ENCODE measurements around the gene SKOR1.

The SKOR1 gene

DNA sequence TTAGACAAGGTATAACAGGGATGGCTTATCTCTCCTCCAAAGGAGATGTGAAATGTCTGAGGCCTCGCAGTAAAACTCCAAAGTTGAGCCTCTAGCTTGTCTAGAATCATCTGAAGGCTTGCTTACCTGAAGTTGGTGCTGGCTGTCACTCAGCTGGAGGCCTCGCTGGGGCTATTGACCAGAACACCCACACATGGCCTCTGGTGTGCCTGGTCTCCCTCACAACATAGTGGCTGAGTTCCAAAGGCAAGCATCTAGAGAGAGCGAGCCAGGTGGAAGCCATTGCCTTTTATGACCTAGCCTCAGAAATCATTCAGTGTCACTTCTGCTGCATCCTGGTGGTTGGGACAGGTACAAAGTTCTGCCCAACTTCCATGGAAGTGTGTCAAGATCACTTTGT, 31.9 kb downstream of the SKOR1 start:
- no peak for DNase-seq

DNA sequence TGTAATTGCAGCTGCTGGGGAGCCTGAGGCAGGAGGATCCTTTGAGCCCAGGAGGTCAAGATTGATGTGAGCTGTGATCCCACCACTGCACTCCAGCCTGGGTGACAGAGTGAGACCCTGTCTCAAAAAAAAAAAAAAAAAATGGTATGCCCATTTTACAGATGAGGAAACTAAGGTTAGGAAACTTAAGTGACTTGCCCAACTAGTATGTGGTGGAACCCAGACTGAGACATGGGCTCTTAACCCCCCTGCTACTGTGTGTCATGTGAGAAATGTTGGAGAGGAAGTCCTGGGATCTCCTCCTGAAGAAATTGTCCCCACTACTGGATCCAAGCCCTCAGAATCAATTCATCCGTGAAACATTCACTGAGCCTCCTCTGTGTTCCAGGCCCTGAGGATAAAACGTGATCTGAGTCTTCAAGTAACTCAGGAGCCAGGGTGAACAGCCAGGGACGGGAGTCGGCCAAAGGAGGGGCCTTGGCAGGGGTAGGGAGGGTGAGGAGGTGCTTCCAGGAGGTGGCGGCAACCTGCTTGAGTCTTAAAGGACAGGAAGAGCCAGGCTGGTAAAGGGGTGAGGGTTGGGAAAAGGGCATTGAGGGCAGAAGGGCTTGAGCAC, 34.1 kb downstream of the SKOR1 start:
- no peak for DNase-seq

DNA sequence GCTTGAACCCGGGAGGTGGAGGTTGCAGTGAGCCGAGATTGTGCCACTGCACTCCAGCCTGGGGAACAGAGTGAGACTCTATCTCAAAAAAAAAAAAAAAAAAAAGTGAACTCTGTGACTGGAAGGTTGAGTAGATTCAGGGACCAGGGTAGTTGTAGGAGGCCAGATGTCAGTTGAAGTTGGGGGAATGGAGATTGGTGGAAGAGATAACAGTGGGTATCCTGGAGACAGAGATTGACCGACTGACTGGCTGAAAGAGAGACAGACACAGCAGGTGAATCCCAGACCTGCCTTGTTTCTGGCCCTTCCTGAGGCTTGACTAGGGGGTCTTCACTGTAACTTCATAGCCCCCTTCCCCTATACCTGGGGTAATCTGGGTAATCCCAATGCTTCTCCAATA, 36.7 kb downstream of the SKOR1 start:
- DNase-seq = no peak

DNA sequence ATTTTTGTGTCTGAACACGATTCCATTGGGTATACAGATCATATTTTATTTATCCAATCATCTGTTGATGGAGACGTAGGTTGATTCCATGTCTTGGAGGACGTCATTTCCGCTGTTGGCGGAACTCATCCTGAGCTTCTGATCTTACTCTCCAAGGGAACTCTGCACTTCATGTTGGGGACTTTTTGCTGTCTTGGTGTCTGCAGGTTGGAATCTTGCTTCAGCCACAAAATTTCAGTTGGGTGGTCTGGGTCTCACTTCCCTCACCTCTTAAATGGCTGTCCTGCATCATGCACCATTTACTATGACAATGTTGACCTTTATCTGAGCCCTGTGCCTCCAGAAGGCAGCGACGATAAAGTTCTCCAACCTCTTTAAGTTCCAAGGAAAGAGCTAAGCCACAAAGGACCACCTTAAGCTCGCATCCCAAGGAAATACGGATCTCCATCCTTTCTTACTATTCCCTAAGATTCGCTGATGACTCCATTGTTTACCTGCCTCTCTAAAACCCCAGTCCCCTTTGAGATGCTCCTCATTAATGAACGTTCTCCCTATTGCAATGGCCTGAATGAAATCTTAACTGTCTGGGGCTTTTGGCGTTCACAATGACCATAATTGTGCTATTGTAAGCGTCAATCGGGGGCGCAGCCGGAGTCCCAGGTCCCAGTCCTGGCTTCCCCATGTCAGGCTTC, 37.6 kb downstream of the SKOR1 start:
- no peak for DNase-seq

DNA sequence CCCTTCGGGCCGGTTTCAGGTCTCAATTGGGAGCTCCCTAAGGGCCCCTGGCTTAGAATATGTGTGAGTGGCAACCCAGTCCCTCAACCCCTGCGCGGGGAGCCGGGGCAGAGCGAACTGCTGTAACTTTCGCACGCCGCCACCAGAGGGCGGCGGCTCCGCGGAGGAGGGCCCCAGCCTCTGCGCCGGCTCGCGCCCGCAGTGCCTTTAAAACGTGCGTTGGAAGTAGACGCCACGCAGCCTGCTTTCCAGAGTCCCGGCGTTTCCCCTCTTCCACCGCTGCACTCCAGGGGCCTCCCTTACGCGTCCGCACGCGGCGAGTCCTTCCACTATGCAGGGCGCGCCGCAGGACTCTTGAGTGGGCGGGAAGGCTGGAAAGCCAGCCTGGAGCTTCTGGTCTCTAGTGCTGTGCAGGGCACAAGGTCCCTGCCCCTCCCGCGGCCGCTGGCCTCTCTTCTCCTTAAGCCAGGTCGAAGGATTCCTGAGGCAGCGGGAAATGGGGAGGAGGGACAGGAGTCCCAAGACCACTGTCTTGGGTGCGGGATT, 38.2 kb downstream of the SKOR1 start:
- peak; percentile 67 for DNase-seq

DNA sequence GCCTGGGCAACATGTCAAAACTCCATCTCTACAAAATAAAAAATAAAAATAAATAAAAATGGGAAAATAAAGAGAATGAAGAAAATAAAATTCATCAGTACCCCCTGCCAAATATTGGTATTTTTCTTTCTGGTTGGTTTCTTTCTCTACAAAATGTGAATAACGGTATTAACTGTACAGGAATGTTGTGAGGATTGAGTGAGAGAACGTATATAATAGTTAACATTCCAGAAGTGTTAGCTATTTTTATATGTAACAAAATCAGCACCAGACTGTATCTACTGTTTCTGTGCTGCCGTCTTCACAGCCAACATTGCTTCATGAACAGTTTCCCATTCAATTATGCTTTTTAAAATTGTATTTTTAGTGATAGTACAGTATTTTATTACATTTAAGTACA, 40.0 kb downstream of the SKOR1 start:
- DNase-seq = no peak

DNA sequence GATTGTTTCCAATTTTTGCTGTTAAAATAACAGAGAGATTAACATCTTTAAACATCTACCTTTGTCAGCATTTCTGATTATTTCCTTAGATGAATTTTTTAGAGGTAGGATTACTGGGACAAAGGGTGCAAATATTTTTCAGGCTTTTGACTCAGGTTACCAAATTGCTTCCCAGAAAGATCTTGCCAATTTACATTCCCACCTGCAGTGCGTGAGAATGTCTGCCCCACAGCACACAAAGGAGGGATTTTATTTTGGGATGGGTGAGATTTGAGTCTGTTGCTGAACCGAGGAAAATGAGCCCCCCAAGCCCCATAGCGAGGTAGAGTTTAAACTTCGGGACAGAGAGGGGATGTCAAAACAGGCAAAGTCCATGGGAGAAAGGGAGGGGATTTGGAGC, 40.5 kb downstream of the SKOR1 start:
- no peak for DNase-seq

DNA sequence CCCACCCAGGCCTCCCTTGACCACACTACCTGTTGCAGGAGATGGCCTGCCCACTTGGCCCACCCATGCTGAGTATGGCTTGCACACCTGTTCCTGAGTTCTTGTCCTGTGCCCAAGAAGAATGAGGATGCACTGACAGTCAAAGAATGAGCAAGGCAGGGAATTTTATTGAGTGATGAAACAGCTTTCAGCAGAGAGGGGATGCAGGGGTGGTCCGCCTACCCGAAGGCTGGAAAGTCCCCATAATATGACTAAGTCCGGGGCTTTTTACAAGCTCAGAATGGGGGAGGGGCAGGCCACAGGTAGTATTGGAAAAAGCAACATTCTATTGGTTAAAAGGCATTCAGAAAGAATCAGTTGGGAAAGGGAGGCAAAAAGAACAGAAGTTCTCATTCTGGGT, 44.4 kb downstream of the SKOR1 start:
- no peak for DNase-seq

DNA sequence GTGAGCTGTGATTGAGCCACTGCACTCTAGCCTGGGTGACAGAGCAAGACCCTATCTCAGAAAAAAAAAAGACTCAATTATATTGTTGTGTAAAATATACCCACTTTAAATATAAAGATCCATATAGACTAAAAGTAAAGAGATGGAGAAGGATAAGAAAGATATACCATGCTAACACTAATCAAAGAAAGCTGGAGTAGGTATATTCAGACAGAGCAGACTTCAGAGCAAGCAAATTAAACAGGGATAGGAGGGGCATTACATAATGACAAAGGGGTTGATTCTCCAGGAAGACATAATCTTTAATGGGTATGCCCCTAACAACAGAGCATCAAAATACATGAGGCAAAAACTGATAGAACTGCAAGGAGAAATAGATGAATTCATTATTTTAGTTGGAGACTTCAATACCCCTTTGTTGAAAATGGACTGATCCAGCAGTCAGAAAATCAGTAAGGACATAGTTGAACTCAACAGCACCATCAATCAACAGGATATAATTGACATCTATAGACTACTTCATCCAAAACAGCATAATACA, 45.6 kb downstream of the SKOR1 start:
- no peak for DNase-seq

DNA sequence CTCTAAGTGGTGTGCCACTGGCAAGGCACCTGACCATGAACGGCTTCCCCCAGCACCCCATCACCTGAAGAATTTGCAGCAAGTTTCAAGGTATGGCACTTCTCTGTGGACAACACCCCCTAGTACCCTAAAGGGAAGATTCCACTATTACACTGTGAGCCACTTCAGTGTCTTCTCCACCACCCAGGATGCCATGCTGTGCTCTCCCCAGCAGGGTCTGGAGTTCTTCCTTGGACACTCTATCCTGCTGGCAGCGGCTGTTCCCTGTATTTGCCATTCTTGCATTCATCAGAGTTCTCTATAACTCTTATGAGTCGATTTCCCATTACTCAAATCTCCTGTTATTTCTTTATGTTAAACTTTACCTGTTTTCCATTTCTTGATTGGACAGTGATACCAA, 48.5 kb downstream of the SKOR1 start:
- DNase-seq = no peak

DNA sequence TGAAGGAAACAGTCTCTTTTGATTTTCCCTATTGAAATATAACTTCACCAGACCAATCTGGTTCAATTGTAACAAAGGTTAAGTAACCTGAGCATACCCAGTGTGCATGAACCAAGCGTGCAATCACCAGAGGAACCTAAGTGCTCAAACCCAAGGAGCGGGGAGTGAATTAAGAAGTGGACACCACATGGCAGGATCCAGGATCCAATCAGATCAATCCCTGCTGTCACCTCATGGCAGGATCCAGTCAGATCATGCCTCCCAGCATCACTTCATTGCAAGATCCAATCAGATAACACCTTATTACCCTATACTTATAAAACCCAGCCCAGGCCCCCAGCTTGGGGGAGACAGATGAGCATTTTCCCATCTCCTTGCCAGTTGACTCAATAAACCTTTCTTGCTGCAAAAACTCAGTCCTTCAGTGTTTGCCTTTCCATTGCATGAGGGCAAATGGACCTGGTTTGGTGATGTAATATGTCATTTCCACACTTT, 53.5 kb downstream of the SKOR1 start:
- DNase-seq = no peak

DNA sequence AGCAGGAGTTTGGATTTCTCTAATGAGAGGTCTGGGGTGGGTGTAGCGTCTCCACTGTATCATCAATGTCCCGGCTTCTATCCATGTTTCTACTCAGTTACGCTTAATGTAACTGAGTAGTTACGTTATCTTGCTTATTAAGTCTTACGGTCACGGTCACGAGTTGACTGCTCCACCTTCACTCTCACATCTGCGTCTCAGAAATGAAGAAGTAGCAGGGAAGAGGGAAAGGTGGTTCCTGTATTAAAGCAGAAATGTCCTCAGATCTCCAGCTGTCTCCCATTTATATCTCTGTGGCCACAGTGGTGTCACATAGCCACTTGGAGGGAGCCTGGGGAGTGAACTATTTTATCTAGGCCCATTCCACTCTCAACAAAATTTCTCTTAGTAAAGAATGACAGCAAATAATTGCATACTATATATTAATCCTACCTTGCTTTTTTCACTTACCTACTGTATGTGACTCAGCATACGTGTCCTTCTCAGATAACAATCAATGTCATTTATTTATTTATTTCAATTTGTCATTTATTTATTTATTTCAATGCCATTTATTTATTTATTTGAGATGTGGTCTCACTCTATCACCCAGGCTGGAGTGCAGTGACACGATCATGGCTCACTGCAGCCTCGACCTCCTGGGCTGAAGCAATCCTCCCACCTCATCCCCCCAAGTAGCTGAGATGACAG, 54.3 kb downstream of the SKOR1 start:
- DNase-seq = no peak

DNA sequence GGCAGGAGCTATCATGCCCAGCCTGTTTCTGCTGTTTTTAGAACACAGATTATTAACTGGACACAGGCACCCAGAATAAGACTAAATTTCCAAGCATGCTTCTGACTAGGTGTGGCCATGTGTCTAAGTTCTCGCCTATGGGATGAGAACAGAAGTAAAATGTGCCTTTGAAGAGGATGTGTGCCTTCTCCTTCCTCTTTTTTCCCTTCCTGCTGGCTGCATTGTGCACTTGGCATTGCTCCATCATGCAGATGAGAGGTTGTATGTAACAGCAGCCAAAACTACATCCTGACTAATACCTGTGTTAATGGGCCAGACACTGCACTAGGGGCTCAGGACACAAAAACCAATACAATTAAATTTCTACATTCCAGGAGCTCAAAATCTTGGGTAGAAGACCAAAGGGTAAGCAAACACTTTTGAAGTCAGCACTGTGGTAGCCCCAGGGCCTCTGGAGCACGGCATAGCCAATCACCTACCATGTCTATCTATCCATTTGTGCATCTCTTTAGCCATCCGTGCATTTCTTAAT, 55.4 kb downstream of the SKOR1 start:
- peak; percentile 39 for DNase-seq

DNA sequence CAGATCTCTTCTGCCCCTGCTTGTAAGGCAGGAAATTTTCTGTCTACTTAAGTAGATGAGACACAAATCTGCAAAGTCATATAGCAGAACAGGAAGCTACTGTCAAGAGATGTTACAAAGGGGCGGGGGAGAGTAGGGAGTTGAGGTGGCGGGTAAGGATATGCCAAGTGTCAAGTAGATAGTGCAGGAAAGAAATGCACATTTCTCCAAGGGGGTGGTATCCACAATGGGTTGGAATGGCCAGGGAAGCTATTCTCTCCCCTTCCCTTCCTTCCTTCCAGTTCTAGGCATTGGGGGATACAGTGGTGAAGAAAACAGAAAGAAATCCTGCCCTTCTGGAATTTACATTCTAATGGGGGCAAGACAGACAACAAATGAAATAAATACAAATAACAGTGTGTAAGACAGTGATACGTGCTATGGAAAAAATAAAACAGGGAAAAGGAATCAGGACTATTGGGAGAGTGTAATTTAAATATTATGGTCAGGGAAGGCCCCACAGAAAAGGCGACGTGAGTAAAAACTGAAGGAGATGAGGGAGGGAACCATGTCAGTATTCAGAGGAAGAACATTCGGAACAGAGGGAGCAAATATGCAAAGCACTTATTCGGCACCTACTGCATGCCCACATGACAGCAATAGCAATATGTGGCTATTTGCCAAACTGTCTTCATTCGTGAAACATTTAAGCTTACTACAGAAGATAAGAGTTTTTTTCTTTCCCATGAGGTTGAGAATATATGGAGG, 57.4 kb downstream of the SKOR1 start:
- DNase-seq = no peak

DNA sequence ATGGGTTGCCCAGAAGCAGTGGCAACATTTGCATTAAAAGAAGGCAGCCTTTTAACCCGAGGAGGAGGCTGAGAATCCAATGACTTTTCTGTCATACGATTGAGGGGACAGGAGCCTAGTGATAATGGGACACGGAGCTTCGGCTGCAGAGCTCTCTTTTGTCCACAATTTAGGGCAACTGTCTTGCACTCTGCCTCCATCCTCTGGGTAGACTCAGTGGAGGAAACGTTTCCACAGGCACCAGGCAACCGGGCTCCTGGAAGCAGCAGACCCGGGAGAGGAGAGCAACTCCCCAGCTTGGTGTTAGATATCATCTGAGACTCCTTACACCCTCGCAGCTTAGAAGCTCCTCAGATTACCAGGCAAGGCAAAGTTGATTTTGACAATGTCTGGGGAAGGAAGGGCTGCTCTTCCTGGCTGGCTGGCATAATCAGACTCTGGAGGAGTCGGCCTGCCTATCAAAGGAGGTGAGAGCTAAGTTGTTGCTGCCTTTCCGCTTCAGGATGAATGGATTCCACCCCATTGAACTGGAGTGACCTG, 58.0 kb downstream of the SKOR1 start:
- no peak for DNase-seq

DNA sequence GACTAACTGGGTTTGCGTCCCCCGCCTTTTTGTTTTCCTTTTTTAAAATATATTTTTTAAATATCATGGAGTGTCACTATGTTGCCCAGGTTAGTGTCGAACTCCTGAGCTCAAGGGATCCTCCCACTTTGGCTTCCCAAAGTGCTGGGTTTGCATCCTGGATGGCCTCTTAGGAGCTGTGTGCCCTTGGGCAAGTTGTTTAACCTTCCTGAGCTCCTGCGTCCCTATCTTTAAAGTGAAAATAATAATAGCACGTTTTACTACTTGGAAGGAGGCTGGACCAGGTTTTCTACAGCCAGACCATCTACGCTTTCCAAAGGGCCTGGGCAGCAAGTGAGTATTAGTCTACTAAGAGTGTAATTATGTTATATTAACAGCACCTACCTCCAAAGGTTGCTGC, 58.7 kb downstream of the SKOR1 start:
- DNase-seq = no peak

Measured in CD4-positive, alpha-beta T cell treated with Interleukin-15 for 1 hour (primary cell).